OCI-LY1 (cell line): ENCODE data around the gene RPRD2.

Source experiments
- H2AFZ ChIP-seq: fragments of 200-600 bp; sonication (generic), shearing (Covaris generic); 2 replicates; pipeline ENCODE4 v1.6.0; 2014; ENCODE audit warnings: antibody characterized with exemption, mild to moderate bottlenecking, low read length
- H3F3A ChIP-seq: fragments of 200-600 bp; sonication (generic), shearing (Covaris generic); 2 replicates; pipeline ENCODE4 v1.6.0; 2014; ENCODE audit warnings: mild to moderate bottlenecking, antibody characterized with exemption, low read length, moderate library complexity; ENCODE audit not compliant: insufficient read depth
- H3K27ac ChIP-seq: fragments of 200-600 bp; sonication (generic); 2 replicates; pipeline ENCODE4 v1.5.1; 2014; ENCODE audit warnings: low read length, mixed run types, mild to moderate bottlenecking, low read depth; ENCODE audit not compliant: poor library complexity, severe bottlenecking
- H3K27me3 ChIP-seq: fragments of 200-600 bp; sonication (generic); 2 replicates; pipeline ENCODE4 v1.6.0; 2014; ENCODE audit warnings: antibody characterized with exemption, mild to moderate bottlenecking, low read length, moderate library complexity; ENCODE audit not compliant: insufficient read depth
- H3K36me3 ChIP-seq: fragments of 200-600 bp; sonication (generic); 2 replicates; pipeline ENCODE4 v1.6.1; 2014; ENCODE audit warnings: mild to moderate bottlenecking, antibody characterized with exemption, low read length, moderate library complexity, mixed read lengths; ENCODE audit not compliant: insufficient read depth
- H3K4me1 ChIP-seq: fragments of 200-600 bp; sonication (generic); 2 replicates; pipeline ENCODE4 v1.5.1; 2014; ENCODE audit warnings: mild to moderate bottlenecking, low read length, moderate library complexity; ENCODE audit not compliant: insufficient read depth, severe bottlenecking
- H3K4me2 ChIP-seq: fragments of 200-600 bp; sonication (generic), shearing (Covaris generic); 2 replicates; pipeline ENCODE4 v1.6.1; 2014; ENCODE audit warnings: low read length
- H3K4me3 ChIP-seq: fragments of 200-600 bp; sonication (generic); 2 replicates; pipeline ENCODE4 v1.5.1; 2014; ENCODE audit warnings: low read length, low read depth, mild to moderate bottlenecking, mixed read lengths; ENCODE audit not compliant: poor library complexity, severe bottlenecking
- H3K79me2 ChIP-seq: fragments of 200-600 bp; shearing (Covaris generic); 2 replicates; pipeline ENCODE4 v1.6.1; 2016; ENCODE audit warnings: mixed run types, low read length, mixed read lengths; ENCODE audit not compliant: insufficient read depth
- H3K9ac ChIP-seq: fragments of 200-600 bp; sonication (generic), shearing (Covaris generic); 2 replicates; pipeline ENCODE4 v1.6.1; 2014; ENCODE audit warnings: mild to moderate bottlenecking, low read length, mixed read lengths
- H3K9me2 ChIP-seq: fragments of 200-600 bp; sonication (generic), shearing (Covaris generic); 2 replicates; pipeline ENCODE4 v1.6.1; 2014; ENCODE audit warnings: low read depth, mild to moderate bottlenecking, low read length, mixed read lengths
- H3K9me3 ChIP-seq: fragments of 200-600 bp; shearing (Covaris generic); 2 replicates; pipeline ENCODE4 v1.6.1; 2014; ENCODE audit warnings: low read length, mixed read lengths
- H4K20me1 ChIP-seq: fragments of 200-600 bp; sonication (generic), shearing (Covaris generic); 2 replicates; pipeline ENCODE4 v1.6.0; 2016; ENCODE audit warnings: mild to moderate bottlenecking, low read length; ENCODE audit not compliant: insufficient read depth
- CTCF ChIP-seq: fragments of 200-600 bp; sonication (generic), shearing (Covaris generic); IDR thresholded peaks from 2 replicates; pipeline ENCODE4 v1.5.1; 2017; ENCODE audit warnings: mild to moderate bottlenecking, antibody characterized with exemption, low read length, moderate library complexity, mixed read lengths
- EZH2 ChIP-seq: fragments of 200-600 bp; sonication (generic), shearing (Covaris generic); IDR thresholded peaks from 2 replicates; pipeline ENCODE4 v1.8.0; 2017; ENCODE audit warnings: borderline replicate concordance, mixed run types, mild to moderate bottlenecking, antibody characterized with exemption, low read length, moderate library complexity, mixed read lengths

RPRD2 gene

GRCh38 chr1:150365941-150366340 is 2.0 kb downstream of the RPRD2 start:
- H3K9me2 ChIP-seq = no peaks in the 10 kb centered on the region
- H3K27ac ChIP-seq = peak overlapping the region; percentile 95
- H3K36me3 ChIP-seq = peaks cover 19% of the 10 kb centered on the region; the same call in 1 of the 2 replicates

DNA sequence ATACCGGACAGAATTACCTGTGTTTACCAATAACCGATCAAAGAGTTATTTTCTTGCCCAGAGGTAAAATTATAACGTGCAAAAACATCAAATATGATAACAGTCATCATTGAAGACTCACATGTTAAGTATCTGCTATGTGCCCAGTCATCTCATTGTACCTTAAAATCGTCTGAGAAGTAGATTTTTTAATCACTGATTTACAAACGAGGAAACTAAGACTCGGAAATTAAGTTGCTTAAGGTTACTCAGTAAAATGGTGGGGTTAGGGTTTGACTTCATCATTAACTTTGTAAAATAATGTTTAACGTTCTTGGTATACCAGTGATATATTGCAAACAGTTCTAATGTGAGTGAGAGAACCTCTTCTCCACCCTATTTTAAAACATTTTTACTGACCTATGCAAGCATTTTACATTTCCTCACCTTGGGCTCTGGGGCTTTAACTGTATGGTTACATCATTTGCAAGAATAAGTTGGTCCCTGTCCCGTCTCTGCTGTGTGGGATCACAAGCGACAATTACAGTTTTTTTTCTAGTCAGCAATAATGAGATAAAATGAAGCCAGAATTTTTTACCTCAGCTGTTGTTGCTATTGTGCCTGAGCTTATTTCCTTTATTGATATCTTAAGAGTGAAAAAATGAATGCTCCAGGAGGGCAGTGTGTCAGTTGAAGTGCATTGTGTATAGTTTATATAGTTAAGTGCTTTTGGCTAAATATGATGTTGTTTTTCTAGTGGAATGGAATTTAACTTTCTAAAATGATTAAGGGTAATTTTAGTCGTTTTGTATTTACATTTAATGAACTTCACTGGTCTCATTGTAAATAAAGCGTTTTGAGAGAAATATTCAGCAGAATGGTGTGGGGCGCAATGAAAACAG is 2.7 kb downstream of the RPRD2 start:
- H3K36me3 ChIP-seq = peaks cover 26% of the 10 kb centered on the region

More at GRCh38 chr1:150365941-150366340, 2.0 kb downstream of the RPRD2 start:
- Histone ChIP-seq H3K9ac (peak overlapping the region; percentile 96), H3F3A (no peaks in the 10 kb centered on the region), H3K4me1 (peaks cover 43% of the 10 kb centered on the region), H3K4me3 (peak overlapping the region; percentile 84), H3K4me2 (peak overlapping the region; percentile 93), H4K20me1 (no peaks in the 10 kb centered on the region), H3K79me2 (peaks cover 63% of the 10 kb centered on the region), H2AFZ (no peak overlapping the region), H3K27me3 (no peaks in the 10 kb centered on the region), H3K9me3 (no peaks in the 10 kb centered on the region)
- TF ChIP-seq EZH2 (no peak), CTCF (no peak)

DNA sequence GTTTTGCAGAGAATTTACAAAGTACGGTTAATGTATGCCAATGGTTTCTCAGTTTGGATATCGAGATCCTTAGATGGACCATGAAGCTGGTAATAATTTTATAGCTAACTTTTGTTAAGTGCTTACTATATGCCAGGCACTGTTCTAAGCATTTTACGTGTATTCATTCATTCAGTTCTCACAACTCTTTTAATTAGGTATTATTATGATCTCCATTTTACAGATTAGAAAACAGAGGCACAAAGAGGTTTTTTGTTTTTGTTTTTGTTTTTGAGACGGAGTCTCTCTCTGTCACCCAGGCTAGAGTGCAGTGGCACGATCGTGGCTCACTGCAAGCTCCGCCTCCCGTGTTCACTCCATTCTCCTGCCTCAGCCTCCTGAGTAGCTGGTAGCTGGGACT is 7.2 kb downstream of the RPRD2 start:
- H3K36me3 ChIP-seq = peaks cover 23% of the 10 kb centered on the region
- H4K20me1 ChIP-seq = peaks cover 4% of the 10 kb centered on the region; the same call in 1 of the 2 replicates
- no peak overlapping the region for H3K9ac ChIP-seq
- H3K79me2 ChIP-seq = peaks cover 97% of the 10 kb centered on the region
- H3K27ac ChIP-seq = no peak overlapping the region
- H3K9me2 ChIP-seq = no peaks in the 10 kb centered on the region
- peaks cover 54% of the 10 kb centered on the region for H3K4me1 ChIP-seq
- H3K4me3 ChIP-seq = no peak overlapping the region
- TF ChIP-seq CTCF (no peak), EZH2 (no peak)
- H2AFZ ChIP-seq = no peak overlapping the region
- H3K9me3 ChIP-seq = no peaks in the 10 kb centered on the region
- H3F3A ChIP-seq = no peaks in the 10 kb centered on the region
- no peak overlapping the region for H3K4me2 ChIP-seq
- no peaks in the 10 kb centered on the region for H3K27me3 ChIP-seq

More for the DNA sequence above, 2.7 kb downstream of the RPRD2 start:
- Histone ChIP-seq H4K20me1 (no peaks in the 10 kb centered on the region), H3K27ac (peak overlapping the region; percentile 95), H3K4me2 (peak overlapping the region; percentile 93), H3K9me2 (no peaks in the 10 kb centered on the region), H3K4me1 (peaks cover 48% of the 10 kb centered on the region), H2AFZ (no peak overlapping the region), H3K9me3 (no peaks in the 10 kb centered on the region), H3K4me3 (peak overlapping the region; percentile 84), H3K79me2 (peaks cover 71% of the 10 kb centered on the region), H3F3A (no peaks in the 10 kb centered on the region), H3K9ac (peak overlapping the region; percentile 96), H3K27me3 (no peaks in the 10 kb centered on the region)
- TF ChIP-seq EZH2 = no peak
- TF ChIP-seq CTCF = no peak
